Gastroesophageal sphincter (tissue), 4 donors: ENCODE results near the gene SRF. TPM values are rescaled to one million over a fixed set of nuclear protein-coding genes. Genes with fewer than 3 reads are reported as not detected.

ENCODE experiments used
- ATAC-seq: fragments of 150-250 bp; one replicate; pipeline ENCODE4 v1.9.1; 2016; ENCODE audit warnings: mild to moderate bottlenecking, moderate library complexity
- H3K27ac ChIP-seq, 4 donors: fragments of 200-600 bp; sonication (generic) in 3 of 4; 1 replicate in 3 of 4; 2 replicates in 1 of 4; pipeline ENCODE4 v1.5.1; 2016 to 2019
- H3K27me3 ChIP-seq: fragments of 200-600 bp; sonication (generic); one replicate; pipeline ENCODE4 v1.5.1; 2019
- H3K36me3 ChIP-seq, 2 donors: fragments of 200-600 bp; sonication (generic); one replicate each; pipeline ENCODE4 v1.5.1; 2019; ENCODE audit warnings: control low read depth in 1 of 2
- H3K4me1 ChIP-seq, 3 donors: fragments of 200-600 bp; sonication (generic); 1 replicate in 2 of 3; 2 replicates in 1 of 3; pipeline ENCODE4 v1.5.1; 2016 to 2019; ENCODE audit warnings: control low read depth in 2 of 3
- H3K4me3 ChIP-seq, 2 donors: fragments of 200-600 bp; sonication (generic); one replicate each; pipeline ENCODE4 v1.5.1; 2019; ENCODE audit warnings: mild to moderate bottlenecking in 1 of 2, moderate library complexity in 1 of 2
- H3K9me3 ChIP-seq, 3 donors: fragments of 200-600 bp; sonication (generic); one replicate each; pipeline ENCODE4 v1.5.1; 2017 to 2019; ENCODE audit warnings: control low read depth in 2 of 3
- EP300 ChIP-seq: sonication (generic); formaldehyde crosslinking; IDR thresholded peaks from one replicate; pipeline ENCODE4 v1.6.1; 2017; ENCODE audit warnings: antibody characterized with exemption, mild to moderate bottlenecking
- POLR2A ChIP-seq, 2 donors: fragments of 450-650 bp; IDR thresholded peaks; one replicate each; pipeline ENCODE4 v1.6.1; 2017; ENCODE audit warnings: antibody characterized with exemption in 2 of 2, mild to moderate bottlenecking in 2 of 2, moderate library complexity in 1 of 2
- POLR2AphosphoS5 ChIP-seq: sonication (generic); formaldehyde crosslinking; IDR thresholded peaks from one replicate; pipeline ENCODE4 v1.6.1; 2017; ENCODE audit warnings: antibody characterized with exemption
- WGBS, 2 donors: methylation state at CpG; one replicate each; pipeline ENCODE4 v1.1.5; 2018; ENCODE audit warnings: low coverage in 1 of 2; 5-methylcytosine and 5-hydroxymethylcytosine counted together
- total RNA-seq, 4 donors: library from RNA; depleted of rRNA; stranded (reverse); fragments of >200 nt; gene quantifications; one replicate each; pipeline ENCODE4 v1.1.0, GENCODE V29; 2016
- TF ChIP-seq, protein P1 (sequence below), 4 experiments: fragments of 200-600 bp in 2 of 4; fragments of 450-650 bp in 2 of 4; sonication (generic) in 1 of 4; IDR thresholded peaks; one replicate each; pipeline ENCODE4 v1.5.1; 2017 to 2019; ENCODE audit warnings: antibody characterized with exemption in 4 of 4, mild to moderate bottlenecking in 2 of 4, moderate library complexity in 2 of 4

The SRF gene
- total RNA-seq, 4 donors from 2014 or later = 92.6 to 192 (median 117) TPM

DNA sequence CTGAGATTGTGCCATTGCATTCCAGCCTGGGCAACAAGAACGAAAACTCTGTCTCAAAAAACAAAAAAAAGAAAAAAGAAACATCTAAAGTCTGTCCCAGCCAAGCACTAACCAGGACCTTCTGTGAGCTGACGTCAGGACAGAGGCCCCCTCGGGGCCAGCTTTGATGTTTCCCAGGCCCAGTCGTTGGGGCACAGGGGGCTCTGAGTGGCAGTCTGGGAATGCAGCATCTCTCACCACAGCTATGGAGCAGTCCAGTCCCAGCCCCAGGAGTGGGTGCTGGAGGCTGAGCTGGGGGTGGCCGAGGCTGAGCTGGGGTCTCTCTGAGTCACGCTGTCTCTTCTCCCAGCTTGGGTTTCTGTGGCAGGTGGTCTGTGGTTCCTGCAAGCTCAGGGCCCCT lies 46.0 kb upstream of the SRF start:
- Histone ChIP-seq H3K36me3 (no peaks in the 10 kb centered on the region), H3K9me3 (no peaks in the 10 kb centered on the region), H3K27me3 (no peaks in the 10 kb centered on the region), H3K27ac (no peak overlapping the region), H3K4me3 (no peak overlapping the region), H3K4me1 (peaks cover 0 to 45% (median 12%) of the 10 kb centered on the region in 3 donors)
- TF ChIP-seq POLR2A (IDR thresholded peaks at IDR 0.05) (no peak), EP300 (no peak)
- TF ChIP-seq, protein P1, sequence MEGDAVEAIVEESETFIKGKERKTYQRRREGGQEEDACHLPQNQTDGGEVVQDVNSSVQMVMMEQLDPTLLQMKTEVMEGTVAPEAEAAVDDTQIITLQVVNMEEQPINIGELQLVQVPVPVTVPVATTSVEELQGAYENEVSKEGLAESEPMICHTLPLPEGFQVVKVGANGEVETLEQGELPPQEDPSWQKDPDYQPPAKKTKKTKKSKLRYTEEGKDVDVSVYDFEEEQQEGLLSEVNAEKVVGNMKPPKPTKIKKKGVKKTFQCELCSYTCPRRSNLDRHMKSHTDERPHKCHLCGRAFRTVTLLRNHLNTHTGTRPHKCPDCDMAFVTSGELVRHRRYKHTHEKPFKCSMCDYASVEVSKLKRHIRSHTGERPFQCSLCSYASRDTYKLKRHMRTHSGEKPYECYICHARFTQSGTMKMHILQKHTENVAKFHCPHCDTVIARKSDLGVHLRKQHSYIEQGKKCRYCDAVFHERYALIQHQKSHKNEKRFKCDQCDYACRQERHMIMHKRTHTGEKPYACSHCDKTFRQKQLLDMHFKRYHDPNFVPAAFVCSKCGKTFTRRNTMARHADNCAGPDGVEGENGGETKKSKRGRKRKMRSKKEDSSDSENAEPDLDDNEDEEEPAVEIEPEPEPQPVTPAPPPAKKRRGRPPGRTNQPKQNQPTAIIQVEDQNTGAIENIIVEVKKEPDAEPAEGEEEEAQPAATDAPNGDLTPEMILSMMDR (IDR thresholded peaks at IDR 0.05) = no peak
- no peak for ATAC-seq
- no CpG with 5 or more reads among the region's 6 CpGs for WGBS, 2 donors

GRCh38 chr6:43125555-43125954 lies 45.5 kb upstream of the SRF start:
- 100% methylated on average over 1 of the region's 1 CpG; no CpG with 5 or more reads in 1 of the 2 donors for WGBS, 2 donors

DNA sequence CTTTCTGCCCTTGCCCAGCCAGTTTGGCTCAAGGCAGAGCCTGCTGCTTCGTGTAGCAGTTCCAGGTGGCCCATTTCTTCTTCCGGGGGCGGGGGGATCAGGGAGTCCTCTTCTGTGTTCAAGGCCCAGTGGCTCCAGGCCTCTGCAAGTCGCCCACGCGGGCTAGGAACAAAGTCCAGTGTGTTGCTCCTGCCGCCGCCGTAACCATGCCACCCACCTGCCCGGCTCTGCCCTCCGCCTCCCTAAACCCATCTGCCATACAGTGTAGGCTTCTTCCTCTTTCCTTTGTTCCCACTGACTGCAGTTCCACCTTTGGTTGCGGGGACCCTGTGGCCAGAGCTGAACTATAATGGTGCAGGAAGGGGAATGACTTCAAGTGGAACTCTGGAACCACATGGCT lies 43.9 kb upstream of the SRF start:
- 85 to 92% methylated on average over 4 to 10 of the region's 12 CpGs for WGBS, 2 donors
- Histone ChIP-seq H3K9me3 (no peaks in the 10 kb centered on the region), H3K27me3 (no peaks in the 10 kb centered on the region), H3K4me1 (peaks cover 0 to 35% (median 8%) of the 10 kb centered on the region in 3 donors), H3K27ac (no peak overlapping the region), H3K36me3 (no peaks in the 10 kb centered on the region), H3K4me3 (no peak overlapping the region)
- TF ChIP-seq EP300 (no peak), POLR2AphosphoS5 (no peak), POLR2A (IDR thresholded peaks at IDR 0.05) (no peak)
- TF ChIP-seq, protein P1 (IDR thresholded peaks at IDR 0.05) = no peak
- no peak for ATAC-seq

More at GRCh38 chr6:43125555-43125954, 45.5 kb upstream of the SRF start:
- no peaks in the 10 kb centered on the region for H3K36me3 ChIP-seq
- H3K4me1 ChIP-seq = peaks cover 0 to 45% (median 12%) of the 10 kb centered on the region in 3 donors
- no peak overlapping the region for H3K27ac ChIP-seq
- no peak for ATAC-seq
- H3K27me3 ChIP-seq = no peaks in the 10 kb centered on the region
- no peaks in the 10 kb centered on the region for H3K9me3 ChIP-seq
- TF ChIP-seq EP300 (no peak), POLR2A (IDR thresholded peaks at IDR 0.05) (no peak), POLR2AphosphoS5 (no peak)
- TF ChIP-seq, protein P1 (IDR thresholded peaks at IDR 0.05) = no peak
- H3K4me3 ChIP-seq = no peak overlapping the region

- TF ChIP-seq EP300 = no peak
- TF ChIP-seq, protein P1 (IDR thresholded peaks at IDR 0.05) = no peak
- no peak for TF ChIP-seq POLR2A (IDR thresholded peaks at IDR 0.05)
- TF ChIP-seq POLR2AphosphoS5 = no peak
- Histone ChIP-seq H3K27ac (no peak overlapping the region), H3K4me1 (peaks cover 0 to 34% (median 8%) of the 10 kb centered on the region in 3 donors), H3K36me3 (no peaks in the 10 kb centered on the region), H3K9me3 (no peaks in the 10 kb centered on the region), H3K4me3 (no peak overlapping the region), H3K27me3 (no peaks in the 10 kb centered on the region)
- ATAC-seq = no peak
- 10 to 26% methylated on average over 2 to 4 of the region's 11 CpGs for WGBS, 2 donors
Observed at GRCh38 chr6:43127877-43128276, 43.2 kb upstream of the SRF start.

- Histone ChIP-seq H3K9me3 (no peaks in the 10 kb centered on the region), H3K27ac (no peak overlapping the region), H3K36me3 (no peaks in the 10 kb centered on the region), H3K27me3 (no peaks in the 10 kb centered on the region), H3K4me3 (no peak overlapping the region), H3K4me1 (peaks cover 0 to 23% (median under 1%) of the 10 kb centered on the region in 3 donors)
- WGBS, 2 donors = 8% methylated on average over 2 of the region's 16 CpGs; no CpG with 5 or more reads in 1 of the 2 donors
- ATAC-seq = no peak
- TF ChIP-seq POLR2AphosphoS5 (no peak), EP300 (no peak), POLR2A (IDR thresholded peaks at IDR 0.05) (no peak)
- TF ChIP-seq, protein P1 (IDR thresholded peaks at IDR 0.05) = no peak
Observed at GRCh38 chr6:43128926-43129325, 42.1 kb upstream of the SRF start.
